ENCODE results near the gene ANKRD13B.

DNA sequence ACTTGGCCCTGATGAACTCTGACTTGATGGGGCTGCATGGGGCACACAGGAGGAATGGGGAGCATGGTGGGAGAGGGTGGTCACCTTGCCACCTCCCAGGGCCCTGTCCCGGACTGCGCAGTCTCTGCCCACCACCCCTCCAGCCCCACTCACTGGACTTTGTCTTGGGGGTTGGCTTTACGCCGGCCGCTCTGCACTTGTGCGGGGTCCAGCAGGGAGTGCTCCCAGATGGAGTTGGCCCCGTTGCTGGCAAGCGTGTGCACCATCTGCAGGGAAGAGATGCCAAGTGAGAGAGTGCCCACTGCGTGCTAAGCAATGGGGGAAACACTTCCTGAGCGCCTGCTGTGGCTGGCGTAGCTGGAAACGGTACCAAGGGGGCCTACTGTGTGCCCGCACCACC is 10.2 kb upstream of the ANKRD13B start:
- TF ChIP-seq GATA2 (IDR thresholded peaks at IDR 0.05; ENCODE audit: low read depth, low read length) (no peak), GATA3 (IDR thresholded peaks at IDR 0.05; ENCODE audit: low read depth, low read length) (no peak)

All from SH-SY5Y (cell line).